HepG2 (cell line): ENCODE data around the gene TIMP4. TPM values are rescaled to one million over a fixed set of nuclear protein-coding genes. Genes with fewer than 3 reads are reported as not detected.

Experiments
- ATAC-seq: fragments of 200-7000 bp; cut with Tn5 transposase; 3 replicates; pipeline ENCODE4 v1.9.1; 2020; ENCODE audit warnings: mild to moderate bottlenecking, moderate library complexity
- BruUV-seq: library from RNA; stranded (reverse); fragments of 400-500 nt; replicated peaks from 2 replicates; lab custom pipeline; 2021; lab: Mats Ljungman, UMichigan
- CTCF ChIA-PET: fragments of 300-600 bp; formaldehyde crosslinking; extraction: SDS; loops from one replicate; lab custom pipeline; 2021; ENCODE audit warnings: low total read pairs, inconsistent platforms, low intra/inter-chr PET ratio; lab: Yijun Ruan, JAX
- POLR2A ChIA-PET: fragments of 350-600 bp; sonication (Branson Sonifier 250); formaldehyde crosslinking; loops from one replicate; lab custom pipeline; 2020; ENCODE audit warnings: antibody characterized with exemption, inconsistent platforms; lab: Yijun Ruan, JAX
- DNase-seq: peaks from one replicate; pipeline ENCODE4 v3.0.0-alpha.2; 2015; ENCODE audit warnings: low spot score
- FAIRE-seq: peaks from 3 replicates; lab custom pipeline; 2011; peaks lifted over from hg19 to GRCh38; lab: Jason Lieb, UNC
- H2AFZ ChIP-seq: one replicate; pipeline ENCODE4 v1.6.1; 2011; ENCODE audit warnings: low read length, inconsistent platforms
- H3K27ac ChIP-seq: fragments of 300-600 bp; 3 replicates; pipeline ENCODE4 v1.8.0; 2011; ENCODE audit warnings: mixed run types, mild to moderate bottlenecking, mixed read lengths, low read length, inconsistent platforms; ENCODE audit not compliant: insufficient read depth; ENCODE audit errors: extremely low read length
- H3K27me3 ChIP-seq, 2 experiments: fragments of 200-600 bp in 1 of 2; 2 replicates in 1 of 2; 3 replicates in 1 of 2; pipeline versions ENCODE4 v1.6.0 to v1.8.0; 2011; ENCODE audit warnings: low read length in 2 of 2, mild to moderate bottlenecking in 2 of 2, moderate library complexity in 2 of 2, inconsistent platforms in 1 of 2; ENCODE audit not compliant: insufficient read depth in 2 of 2, control insufficient read depth in 1 of 2
- H3K36me3 ChIP-seq, 2 experiments: fragments of 200-600 bp in 1 of 2; replicated peaks in 1 of 2; 2 replicates in 1 of 2; 3 replicates in 1 of 2; pipeline versions ENCODE4 v1.5.1 to v1.8.0; 2011; ENCODE audit warnings: low read length in 2 of 2, inconsistent platforms in 1 of 2; ENCODE audit not compliant: insufficient read depth in 2 of 2, control insufficient read depth in 1 of 2
- H3K4me1 ChIP-seq: 2 replicates; pipeline ENCODE4 v1.5.1; 2012; ENCODE audit warnings: low read length, inconsistent platforms; ENCODE audit not compliant: insufficient read depth
- H3K4me2 ChIP-seq: 2 replicates; pipeline ENCODE4 v1.6.0; 2011; ENCODE audit warnings: low read depth, low read length, inconsistent platforms
- H3K4me3 ChIP-seq, 3 experiments: fragments of 200-600 bp in 1 of 3; sonication (generic), shearing (Covaris generic) in 1 of 3; replicated peaks in 1 of 3; 2 replicates each; pipeline ENCODE4 v1.5.1; 2011 to 2016; ENCODE audit warnings: low read length in 3 of 3, inconsistent platforms in 2 of 3, low read depth in 2 of 3, mild to moderate bottlenecking in 2 of 3, control low read depth in 1 of 3, mixed read lengths in 1 of 3; ENCODE audit not compliant: insufficient read depth in 1 of 3
- H3K79me2 ChIP-seq: one replicate; pipeline ENCODE4 v1.6.1; 2011; ENCODE audit warnings: low read length, inconsistent platforms; ENCODE audit not compliant: insufficient read depth
- H3K9ac ChIP-seq: 2 replicates; pipeline ENCODE4 v1.6.0; 2011; ENCODE audit warnings: mild to moderate bottlenecking, low read depth, low read length, inconsistent platforms; ENCODE audit not compliant: insufficient read depth
- H3K9me3 ChIP-seq: 2 replicates; pipeline ENCODE4 v1.5.1; 2012; ENCODE audit warnings: mild to moderate bottlenecking, low read length
- H4K20me1 ChIP-seq: 2 replicates; pipeline ENCODE4 v1.6.0; 2011; ENCODE audit warnings: inconsistent platforms, mild to moderate bottlenecking, low read length, moderate library complexity; ENCODE audit not compliant: insufficient read depth
- WGBS: methylation state at CpG from one replicate; pipeline ENCODE4 v1.1.6; 2017; ENCODE audit warnings: low lambda C conversion rate; 5-methylcytosine and 5-hydroxymethylcytosine counted together
- in situ Hi-C: cut with HindIII; loops from 2 replicates; pipeline ENCODE4 v1.10.0; 2017; ENCODE audit warnings: low pct_unique_long_range_greater_than_20kb; ENCODE audit not compliant: extremely low pct_ligation_motif_present
- intact Hi-C: fragments of 100-400 bp; cut with micrococcal nuclease; formaldehyde crosslinking; loops from one replicate; pipeline ENCODE4 v1.10.0; 2022; ENCODE audit not compliant: unreplicated experiment
- polyA plus RNA-seq, 8 experiments: library from polyadenylated mRNA; depleted of rRNA in 3 of 8; stranded (reverse) in 7 of 8; unstranded in 1 of 8; fragments of >200 nt; fragmentation: Illumina TruSeq in 4 of 8; extraction: Trizol in 4 of 8; gene quantifications; 2 replicates each; pipeline versions ENCODE4 v1.2.1 to v1.2.3, GENCODE V29; 2011 to 2016; ENCODE audit warnings: low read depth in 4 of 8, missing spikeins in 1 of 8, mixed read lengths in 1 of 8; ENCODE audit not compliant: insufficient read depth in 1 of 8
- total RNA-seq, 5 experiments: library from RNA; depleted of rRNA; stranded (reverse); fragments of >200 nt; fragmentation: Illumina TruSeq; extraction: Trizol; gene quantifications; 2 replicates each; pipeline ENCODE4 v1.2.3, GENCODE V29; 2016; ENCODE audit warnings: low read depth in 1 of 5
- TF ChIP-seq, protein P1 (sequence below): sonication (generic); formaldehyde crosslinking; IDR thresholded peaks from 2 replicates; pipeline ENCODE4 v1.9.0; 2021; ENCODE audit warnings: missing genetic modification reagents, borderline replicate concordance
- TF ChIP-seq, protein P2 (sequence below): IDR thresholded peaks from 2 replicates; pipeline ENCODE4 v1.6.1; 2016; ENCODE audit warnings: low read depth, missing genetic modification reagents, missing compliant biosample characterization
- TF ChIP-seq, protein P3 (sequence below): sonication (generic); formaldehyde crosslinking; IDR thresholded peaks from 2 replicates; pipeline ENCODE4 v1.4.0; 2020; ENCODE audit warnings: missing genetic modification reagents, borderline replicate concordance

TIMP4 gene
- total and polyA plus RNA-seq, 2 of the 13 experiments (the other 11 are each of a cell fraction or from before 2014, with no cell fraction given): 0.05 to 0.07 TPM

DNA sequence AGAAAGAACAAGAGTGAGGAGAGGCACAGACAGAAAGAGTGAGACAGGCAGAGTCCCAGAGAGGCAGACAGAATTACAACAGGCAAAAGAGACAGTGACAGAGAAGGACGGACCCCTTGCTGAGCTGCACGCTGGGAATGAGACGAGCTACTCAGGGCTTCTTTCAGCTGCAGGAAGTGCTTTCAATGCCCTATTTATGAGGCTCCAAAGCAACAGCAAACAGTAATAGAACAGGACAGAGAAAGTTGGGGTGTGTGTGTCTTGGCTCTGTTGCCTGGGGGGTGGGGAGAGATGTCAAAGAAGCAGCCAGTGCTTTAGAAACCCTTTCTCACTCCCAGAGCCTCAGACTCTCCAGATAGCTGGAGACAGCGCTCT is 502 bp upstream of the TIMP4 start:
- ChIA-PET CTCF (no interaction called here), POLR2A (no interaction called here)
- H3K79me2 ChIP-seq: no peaks in the 10 kb centered on the region
- BruUV-seq: no TSS peak
- FAIRE-seq (no peak), ATAC-seq (peak; percentile 59), DNase-seq (no peak)
- H3K27ac ChIP-seq: no peak overlapping the region
- H2AFZ ChIP-seq: peak overlapping the region; percentile 73
- in situ Hi-C loops (no loop called here), intact Hi-C loops (no loop called here)
- peaks cover 3 to 52% of the 10 kb centered on the region in 2 experiments for H3K27me3 ChIP-seq
- no peaks in the 10 kb centered on the region for H3K36me3 ChIP-seq
- H3K4me2 ChIP-seq: peak overlapping the region; percentile 87
- H3K9me3 ChIP-seq: no peaks in the 10 kb centered on the region
- H3K4me3 ChIP-seq: peak overlapping the region in 1 of 3 experiments; percentile 68; a peak in 2 of 6 replicates
- WGBS: 23% methylated on average over 4 of the region's 4 CpGs
- peaks cover 30% of the 10 kb centered on the region for H3K4me1 ChIP-seq
- no peaks in the 10 kb centered on the region for H4K20me1 ChIP-seq
- TF ChIP-seq, protein P1, sequence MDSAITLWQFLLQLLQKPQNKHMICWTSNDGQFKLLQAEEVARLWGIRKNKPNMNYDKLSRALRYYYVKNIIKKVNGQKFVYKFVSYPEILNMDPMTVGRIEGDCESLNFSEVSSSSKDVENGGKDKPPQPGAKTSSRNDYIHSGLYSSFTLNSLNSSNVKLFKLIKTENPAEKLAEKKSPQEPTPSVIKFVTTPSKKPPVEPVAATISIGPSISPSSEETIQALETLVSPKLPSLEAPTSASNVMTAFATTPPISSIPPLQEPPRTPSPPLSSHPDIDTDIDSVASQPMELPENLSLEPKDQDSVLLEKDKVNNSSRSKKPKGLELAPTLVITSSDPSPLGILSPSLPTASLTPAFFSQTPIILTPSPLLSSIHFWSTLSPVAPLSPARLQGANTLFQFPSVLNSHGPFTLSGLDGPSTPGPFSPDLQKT: no peak
- TF ChIP-seq, protein P2, sequence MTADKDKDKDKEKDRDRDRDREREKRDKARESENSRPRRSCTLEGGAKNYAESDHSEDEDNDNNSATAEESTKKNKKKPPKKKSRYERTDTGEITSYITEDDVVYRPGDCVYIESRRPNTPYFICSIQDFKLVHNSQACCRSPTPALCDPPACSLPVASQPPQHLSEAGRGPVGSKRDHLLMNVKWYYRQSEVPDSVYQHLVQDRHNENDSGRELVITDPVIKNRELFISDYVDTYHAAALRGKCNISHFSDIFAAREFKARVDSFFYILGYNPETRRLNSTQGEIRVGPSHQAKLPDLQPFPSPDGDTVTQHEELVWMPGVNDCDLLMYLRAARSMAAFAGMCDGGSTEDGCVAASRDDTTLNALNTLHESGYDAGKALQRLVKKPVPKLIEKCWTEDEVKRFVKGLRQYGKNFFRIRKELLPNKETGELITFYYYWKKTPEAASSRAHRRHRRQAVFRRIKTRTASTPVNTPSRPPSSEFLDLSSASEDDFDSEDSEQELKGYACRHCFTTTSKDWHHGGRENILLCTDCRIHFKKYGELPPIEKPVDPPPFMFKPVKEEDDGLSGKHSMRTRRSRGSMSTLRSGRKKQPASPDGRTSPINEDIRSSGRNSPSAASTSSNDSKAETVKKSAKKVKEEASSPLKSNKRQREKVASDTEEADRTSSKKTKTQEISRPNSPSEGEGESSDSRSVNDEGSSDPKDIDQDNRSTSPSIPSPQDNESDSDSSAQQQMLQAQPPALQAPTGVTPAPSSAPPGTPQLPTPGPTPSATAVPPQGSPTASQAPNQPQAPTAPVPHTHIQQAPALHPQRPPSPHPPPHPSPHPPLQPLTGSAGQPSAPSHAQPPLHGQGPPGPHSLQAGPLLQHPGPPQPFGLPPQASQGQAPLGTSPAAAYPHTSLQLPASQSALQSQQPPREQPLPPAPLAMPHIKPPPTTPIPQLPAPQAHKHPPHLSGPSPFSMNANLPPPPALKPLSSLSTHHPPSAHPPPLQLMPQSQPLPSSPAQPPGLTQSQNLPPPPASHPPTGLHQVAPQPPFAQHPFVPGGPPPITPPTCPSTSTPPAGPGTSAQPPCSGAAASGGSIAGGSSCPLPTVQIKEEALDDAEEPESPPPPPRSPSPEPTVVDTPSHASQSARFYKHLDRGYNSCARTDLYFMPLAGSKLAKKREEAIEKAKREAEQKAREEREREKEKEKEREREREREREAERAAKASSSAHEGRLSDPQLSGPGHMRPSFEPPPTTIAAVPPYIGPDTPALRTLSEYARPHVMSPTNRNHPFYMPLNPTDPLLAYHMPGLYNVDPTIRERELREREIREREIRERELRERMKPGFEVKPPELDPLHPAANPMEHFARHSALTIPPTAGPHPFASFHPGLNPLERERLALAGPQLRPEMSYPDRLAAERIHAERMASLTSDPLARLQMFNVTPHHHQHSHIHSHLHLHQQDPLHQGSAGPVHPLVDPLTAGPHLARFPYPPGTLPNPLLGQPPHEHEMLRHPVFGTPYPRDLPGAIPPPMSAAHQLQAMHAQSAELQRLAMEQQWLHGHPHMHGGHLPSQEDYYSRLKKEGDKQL (CRISPR knock-in tag): no peak
- TF ChIP-seq, protein P3, sequence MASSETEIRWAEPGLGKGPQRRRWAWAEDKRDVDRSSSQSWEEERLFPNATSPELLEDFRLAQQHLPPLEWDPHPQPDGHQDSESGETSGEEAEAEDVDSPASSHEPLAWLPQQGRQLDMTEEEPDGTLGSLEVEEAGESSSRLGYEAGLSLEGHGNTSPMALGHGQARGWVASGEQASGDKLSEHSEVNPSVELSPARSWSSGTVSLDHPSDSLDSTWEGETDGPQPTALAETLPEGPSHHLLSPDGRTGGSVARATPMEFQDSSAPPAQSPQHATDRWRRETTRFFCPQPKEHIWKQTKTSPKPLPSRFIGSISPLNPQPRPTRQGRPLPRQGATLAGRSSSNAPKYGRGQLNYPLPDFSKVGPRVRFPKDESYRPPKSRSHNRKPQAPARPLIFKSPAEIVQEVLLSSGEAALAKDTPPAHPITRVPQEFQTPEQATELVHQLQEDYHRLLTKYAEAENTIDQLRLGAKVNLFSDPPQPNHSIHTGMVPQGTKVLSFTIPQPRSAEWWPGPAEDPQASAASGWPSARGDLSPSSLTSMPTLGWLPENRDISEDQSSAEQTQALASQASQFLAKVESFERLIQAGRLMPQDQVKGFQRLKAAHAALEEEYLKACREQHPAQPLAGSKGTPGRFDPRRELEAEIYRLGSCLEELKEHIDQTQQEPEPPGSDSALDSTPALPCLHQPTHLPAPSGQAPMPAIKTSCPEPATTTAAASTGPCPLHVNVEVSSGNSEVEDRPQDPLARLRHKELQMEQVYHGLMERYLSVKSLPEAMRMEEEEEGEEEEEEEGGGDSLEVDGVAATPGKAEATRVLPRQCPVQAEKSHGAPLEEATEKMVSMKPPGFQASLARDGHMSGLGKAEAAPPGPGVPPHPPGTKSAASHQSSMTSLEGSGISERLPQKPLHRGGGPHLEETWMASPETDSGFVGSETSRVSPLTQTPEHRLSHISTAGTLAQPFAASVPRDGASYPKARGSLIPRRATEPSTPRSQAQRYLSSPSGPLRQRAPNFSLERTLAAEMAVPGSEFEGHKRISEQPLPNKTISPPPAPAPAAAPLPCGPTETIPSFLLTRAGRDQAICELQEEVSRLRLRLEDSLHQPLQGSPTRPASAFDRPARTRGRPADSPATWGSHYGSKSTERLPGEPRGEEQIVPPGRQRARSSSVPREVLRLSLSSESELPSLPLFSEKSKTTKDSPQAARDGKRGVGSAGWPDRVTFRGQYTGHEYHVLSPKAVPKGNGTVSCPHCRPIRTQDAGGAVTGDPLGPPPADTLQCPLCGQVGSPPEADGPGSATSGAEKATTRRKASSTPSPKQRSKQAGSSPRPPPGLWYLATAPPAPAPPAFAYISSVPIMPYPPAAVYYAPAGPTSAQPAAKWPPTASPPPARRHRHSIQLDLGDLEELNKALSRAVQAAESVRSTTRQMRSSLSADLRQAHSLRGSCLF (CRISPR knock-in tag): no peak
- H3K9ac ChIP-seq: no peak overlapping the region
